ENCODE data around the gene NSG2.

Gene NSG2

GRCh38 chr5:174045470-174046025 is at the start of gene NSG2:
NSG2 (plus strand) TSS chr5:174045706; CDS start chr5:174046756, 1,050 bp downstream.
- peak; percentile 89 for DNase-seq

GRCh38 chr5:173997331-173997730 is 48.2 kb upstream of the NSG2 start:
- DNase-seq = no peak

GRCh38 chr5:173998531-173998930 is 47.0 kb upstream of the NSG2 start:
- DNase-seq = no peak

GRCh38 chr5:174000076-174000475 is 45.4 kb upstream of the NSG2 start:
- no peak for DNase-seq

- DNase-seq = no peak
These were observed 41.7 kb upstream of the NSG2 start for GRCh38 chr5:174003795-174004194.

DNA sequence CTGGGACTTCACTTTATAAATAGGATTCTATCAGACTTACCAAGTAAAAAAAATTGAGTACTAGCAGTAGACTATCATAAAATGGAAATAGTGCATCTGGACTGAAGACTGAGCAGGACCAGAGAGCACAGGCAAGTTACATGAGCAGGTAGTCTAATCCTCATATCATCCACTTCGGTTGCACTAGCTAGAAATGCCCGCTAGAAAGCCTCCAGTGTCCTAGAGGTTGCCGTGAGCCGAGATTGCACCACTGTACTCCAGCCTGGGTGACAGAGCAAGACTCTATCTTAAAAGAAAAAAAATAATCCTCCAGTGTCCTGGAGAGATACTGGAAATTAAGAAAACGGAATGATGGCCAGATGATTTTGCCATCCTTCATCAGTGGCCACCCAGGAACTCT is 36.6 kb upstream of the NSG2 start:
- DNase-seq = no peak

- no peak for DNase-seq
These were observed 35.1 kb upstream of the NSG2 start for GRCh38 chr5:174010365-174010764.

GRCh38 chr5:174011441-174011840 is 34.1 kb upstream of the NSG2 start:
- DNase-seq = no peak

DNA sequence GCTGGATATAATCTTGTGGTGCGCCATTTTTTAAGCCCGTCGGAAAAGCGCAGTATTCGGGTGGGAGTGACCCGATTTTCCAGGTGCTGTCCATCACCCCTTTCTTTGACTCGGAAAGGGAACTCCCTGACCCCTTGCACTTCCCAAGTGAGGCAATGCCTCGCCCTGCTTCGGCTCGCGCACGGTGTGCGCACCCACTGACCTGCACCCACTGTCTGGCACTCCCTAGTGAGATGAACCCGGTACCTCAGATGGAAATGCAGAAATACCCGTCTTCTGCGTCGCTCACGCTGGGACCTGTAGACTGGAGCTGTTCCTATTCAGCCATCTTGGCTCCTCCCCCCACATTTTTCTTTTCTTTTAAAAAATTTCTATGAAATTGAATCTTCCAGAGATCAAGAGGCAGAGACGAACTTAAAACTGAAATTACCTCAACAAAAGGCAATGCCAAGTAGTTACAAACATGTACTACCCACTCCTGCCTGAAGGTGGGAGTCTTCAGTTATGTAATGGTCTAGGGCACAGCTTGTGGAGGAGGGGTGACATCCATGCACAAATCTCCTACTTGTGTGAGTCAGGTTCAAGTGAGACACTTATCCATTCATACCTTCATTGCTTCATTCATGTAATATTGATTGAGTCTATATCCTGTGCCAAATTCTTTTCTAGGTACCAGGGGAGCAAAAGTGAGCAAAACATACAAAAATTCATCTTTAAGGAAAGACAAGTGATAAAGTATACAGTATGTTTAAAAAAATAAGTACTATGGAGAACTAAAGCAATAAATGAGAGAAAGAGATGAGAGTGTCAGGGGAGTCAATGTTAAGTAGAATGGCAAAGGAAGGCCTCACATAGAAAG is 25.2 kb upstream of the NSG2 start:
- DNase-seq = peak; percentile 45

- DNase-seq = no peak
These were observed 24.6 kb upstream of the NSG2 start for GRCh38 chr5:174020928-174021304.

DNA sequence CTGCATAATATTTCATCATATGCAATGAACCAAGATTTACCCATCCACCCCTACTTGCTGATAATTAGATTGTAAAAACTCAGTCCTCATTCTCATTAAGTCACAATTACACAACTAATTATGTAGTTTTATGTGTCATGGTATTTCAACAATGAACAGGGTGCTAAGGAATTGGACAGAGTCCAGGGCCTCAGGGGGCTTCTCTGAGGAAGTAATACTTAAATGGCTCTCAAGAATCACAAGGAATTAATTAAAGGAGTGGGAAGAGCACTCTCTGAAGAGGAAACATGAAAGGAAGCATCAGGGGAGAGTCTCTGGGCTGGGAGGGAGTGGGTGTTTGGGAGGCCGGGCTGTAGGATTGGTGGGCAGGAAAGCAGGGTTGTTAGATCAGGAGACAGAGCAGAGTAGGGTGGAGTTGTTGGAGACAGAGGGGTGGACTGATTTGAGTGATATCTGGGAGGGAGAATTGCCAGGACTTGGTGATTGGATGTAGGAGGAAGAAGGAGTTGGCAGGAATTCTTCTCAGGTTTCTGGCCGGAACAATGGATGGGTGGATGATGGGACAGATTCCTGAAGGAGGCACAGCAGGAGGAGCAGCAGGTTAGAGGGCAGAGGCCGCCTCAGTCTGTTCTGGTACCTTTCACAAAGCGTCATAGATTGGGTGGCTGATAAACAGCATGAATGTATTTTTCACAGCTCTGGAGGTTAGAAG is 23.0 kb upstream of the NSG2 start:
- DNase-seq = no peak

DNA sequence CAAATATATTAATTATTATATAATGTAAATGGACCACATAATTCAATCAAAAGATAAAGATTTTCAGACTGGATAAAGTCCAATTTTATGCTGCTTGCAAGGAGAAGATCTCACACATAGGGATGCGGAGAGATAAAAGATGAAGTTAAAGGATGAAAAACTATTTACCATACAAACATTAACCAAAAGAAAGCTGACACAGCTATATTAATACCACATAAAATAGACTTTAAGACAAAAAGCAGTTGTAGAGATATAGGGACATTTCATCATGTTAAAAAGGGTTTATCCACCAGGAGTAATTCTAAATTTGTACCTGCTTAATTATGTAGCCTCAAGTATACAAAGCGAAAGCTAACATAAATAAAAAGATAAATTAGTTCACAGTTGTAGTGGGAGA is 15.2 kb upstream of the NSG2 start:
- no peak for DNase-seq

DNA sequence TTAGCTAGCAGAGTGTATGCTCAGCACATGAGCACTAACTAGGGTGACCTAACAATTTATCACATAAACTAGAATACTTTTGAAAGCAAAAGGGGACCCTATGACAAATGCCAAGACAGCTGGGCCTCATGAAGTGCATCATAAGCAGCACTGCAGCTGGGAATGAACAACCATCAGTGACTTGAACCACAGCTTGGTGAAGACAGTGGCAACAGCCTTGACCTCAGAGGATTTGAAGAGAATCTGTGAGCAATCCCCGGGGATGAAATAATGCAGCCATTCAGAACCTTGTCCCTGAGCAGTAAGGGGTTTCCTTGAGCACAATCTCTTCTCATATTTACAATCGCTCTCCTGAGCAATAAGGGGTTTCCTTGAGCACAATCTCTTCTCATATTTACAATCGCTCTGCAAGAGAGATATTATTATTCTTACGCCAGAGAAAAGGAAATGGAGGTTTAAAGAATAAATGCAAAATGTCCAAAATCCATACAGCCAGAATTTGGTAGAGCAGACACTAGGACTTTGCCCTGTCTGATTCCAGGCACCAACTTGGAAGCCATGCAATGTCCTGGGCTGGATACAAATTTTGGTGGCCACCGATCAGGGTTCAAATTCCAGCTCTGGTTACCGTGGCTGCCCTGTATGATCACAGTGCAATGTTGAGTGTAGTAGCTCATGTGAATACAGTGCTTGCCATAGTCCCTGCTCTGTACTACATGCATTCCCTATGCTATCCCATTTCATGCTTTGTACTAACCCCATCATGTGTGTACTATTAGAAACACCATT is 846 bp upstream of the NSG2 start:
- no peak for DNase-seq

- DNase-seq = peak; percentile 42
These were observed 1.1 kb downstream of the NSG2 start for GRCh38 chr5:174046558-174046957.

DNA sequence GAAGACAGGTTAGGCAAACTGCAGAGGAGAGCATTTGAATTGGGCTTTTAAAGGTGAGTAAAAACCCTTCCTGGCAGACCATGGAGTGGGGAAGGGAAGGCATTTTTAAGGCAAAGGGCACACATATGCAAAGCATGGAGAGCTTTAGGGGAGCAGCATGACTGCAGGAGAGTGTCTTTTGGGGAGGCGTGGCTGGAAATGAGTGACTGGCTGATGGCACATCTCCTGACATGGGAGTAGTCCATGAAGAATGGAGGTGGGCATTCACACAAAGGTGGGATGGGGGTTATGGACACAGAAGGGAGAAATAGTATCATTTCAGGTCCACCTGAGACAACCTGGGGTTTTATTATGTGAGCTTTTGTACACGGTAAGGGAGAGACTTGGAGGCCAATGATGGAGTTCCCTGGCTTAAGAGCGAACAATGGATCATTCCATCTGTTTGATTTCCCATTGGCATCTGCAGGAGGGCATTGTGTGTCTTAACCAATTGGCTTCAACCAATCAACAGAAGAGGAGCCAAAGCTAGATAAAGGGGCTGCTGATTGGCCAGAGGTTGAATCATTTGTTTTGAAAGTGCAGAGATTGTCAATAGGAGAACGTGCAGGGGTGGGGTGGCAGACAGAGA is 2.1 kb downstream of the NSG2 start:
- peak; percentile 35 for DNase-seq

DNA sequence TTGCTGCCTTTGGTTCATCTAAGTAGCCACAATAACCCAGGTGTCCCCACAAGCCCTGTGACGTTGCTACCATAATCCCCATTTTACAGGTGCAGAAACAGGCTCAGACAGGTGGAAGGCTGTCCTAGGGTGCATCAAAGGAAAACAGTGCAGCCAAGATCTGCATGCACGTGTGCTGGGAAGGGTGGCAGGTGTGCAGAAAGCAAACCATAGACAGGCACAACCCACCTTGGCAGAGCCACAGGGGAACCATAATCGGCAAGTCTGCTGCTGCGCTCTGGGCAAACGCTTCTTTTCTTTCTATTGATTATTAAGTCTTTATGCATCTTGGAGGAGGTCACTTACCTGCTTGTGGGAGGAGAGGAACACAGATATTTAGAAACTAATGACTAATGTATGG is 7.1 kb downstream of the NSG2 start:
- no peak for DNase-seq

DNA sequence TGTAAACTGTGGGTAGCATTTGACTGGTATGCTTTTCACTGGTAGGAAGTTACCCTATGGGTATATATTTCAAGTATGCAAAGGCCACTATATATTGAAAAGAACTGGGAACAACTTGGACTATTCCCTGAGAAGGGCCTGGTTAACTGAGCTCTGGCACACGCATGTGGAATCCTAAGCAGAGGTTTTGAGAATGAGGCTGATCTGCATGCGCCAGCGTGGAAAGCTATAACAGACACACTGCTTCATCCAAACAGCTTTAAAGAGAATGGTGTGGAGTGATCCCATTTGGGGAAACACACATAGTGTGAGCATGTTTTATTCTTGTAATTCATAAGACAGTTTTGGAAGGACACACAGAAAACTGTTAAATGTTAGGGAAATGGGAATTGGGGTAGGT is 8.4 kb downstream of the NSG2 start:
- no peak for DNase-seq

DNA sequence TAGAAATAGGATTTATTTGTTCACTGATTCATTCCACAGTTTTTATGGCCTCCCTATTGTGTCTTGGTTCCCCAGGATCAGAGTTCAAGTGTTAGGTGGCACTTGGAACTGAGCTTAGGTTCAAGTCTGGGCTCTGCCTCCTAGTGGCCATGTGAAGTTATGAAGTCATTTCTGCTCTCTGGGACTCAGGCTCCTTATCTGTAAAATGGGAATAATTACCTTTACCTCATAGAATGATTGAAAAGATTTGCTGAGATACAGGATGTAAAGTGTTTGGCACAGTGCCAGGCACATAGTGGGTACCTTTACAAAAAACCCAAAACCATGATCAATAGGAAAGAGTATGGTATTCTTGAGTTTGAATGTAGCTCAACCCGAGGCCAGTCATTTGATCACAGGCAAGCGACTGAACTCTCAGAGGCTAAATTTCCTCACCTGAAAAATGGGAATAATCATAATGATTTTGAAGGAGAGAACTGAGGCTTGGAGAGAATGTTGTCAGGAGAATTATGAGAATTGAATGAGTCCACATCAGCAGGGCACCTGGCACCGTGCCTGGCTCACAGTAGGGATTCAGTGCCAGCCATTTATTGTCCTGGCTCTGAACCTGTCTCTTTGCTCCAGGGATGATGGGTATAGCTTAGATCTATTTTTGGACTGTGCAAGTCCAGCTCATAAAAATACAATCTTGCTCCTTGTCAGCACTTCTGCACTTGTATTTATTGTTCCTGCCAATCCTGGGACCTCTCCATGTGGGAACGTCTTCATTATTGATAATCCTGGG is 10.8 kb downstream of the NSG2 start:
- peak; percentile 35 for DNase-seq

GRCh38 chr5:174057206-174057605 is 11.7 kb downstream of the NSG2 start:
- no peak for DNase-seq

DNA sequence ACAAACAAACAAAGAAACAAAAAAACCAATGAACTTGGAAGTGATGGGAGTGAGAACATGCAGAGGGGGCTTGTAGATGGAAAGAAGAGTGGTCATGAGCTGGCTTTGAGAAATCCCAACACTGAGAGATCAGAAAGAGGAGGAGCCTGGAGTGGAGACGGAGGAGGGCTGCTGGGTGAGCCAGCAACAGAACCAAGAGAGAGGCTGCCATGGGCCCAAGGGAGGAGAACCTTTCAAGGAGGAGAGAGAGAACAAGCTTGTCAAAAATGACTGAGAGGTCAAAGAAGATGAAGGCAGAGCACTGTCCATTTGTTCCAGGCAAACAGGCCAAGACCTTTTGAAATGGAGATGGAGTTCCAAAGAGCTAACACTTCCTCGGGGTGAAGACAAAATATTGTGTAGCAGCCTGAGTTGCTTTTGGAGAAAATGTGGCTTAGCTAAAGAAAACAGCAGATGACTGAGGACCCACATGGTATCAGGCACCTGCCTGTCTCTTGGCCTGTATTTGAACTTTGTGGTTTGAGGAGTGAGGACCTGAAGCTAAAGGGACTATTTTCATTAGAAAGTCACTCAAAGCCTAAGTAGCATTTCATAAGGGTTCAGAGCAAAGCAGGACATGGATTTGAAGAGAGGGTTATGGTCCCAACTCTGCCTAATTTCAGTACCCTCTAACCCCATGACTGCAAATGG is 13.1 kb downstream of the NSG2 start:
- DNase-seq = no peak

- no peak for DNase-seq
These were observed 13.7 kb downstream of the NSG2 start for GRCh38 chr5:174059247-174059646.
